Spleen (tissue), 11 donors: ENCODE data around the gene MARCHF10. TPM values are rescaled to one million over a fixed set of nuclear protein-coding genes. Genes with fewer than 3 reads are reported as not detected.

Experiments used
- DNase-seq: peaks from one replicate; pipeline ENCODE4 v3.0.0-alpha.2; 2020
- H3K27ac ChIP-seq, 8 donors: fragments of 200-600 bp; sonication (generic) in 7 of 8; 1 replicate in 4 of 8; 2 replicates in 4 of 8; pipeline versions ENCODE4 v1.5.0 to v1.8.0; 2016 to 2021; ENCODE audit warnings: inconsistent platforms in 4 of 8, mild to moderate bottlenecking in 4 of 8, moderate library complexity in 1 of 8
- H3K27me3 ChIP-seq, 7 donors: fragments of 200-600 bp; sonication (generic) in 6 of 7; replicated peaks in 1 of 7; 1 replicate in 4 of 7; 2 replicates in 3 of 7; pipeline versions ENCODE4 v1.5.0 to v1.8.0; 2016 to 2021; ENCODE audit warnings: inconsistent platforms in 3 of 7, mild to moderate bottlenecking in 1 of 7
- H3K36me3 ChIP-seq, 6 donors: fragments of 200-600 bp; sonication (generic) in 5 of 6; 1 replicate in 4 of 6; 2 replicates in 2 of 6; pipeline versions ENCODE4 v1.5.0 to v1.8.0; 2016 to 2021; ENCODE audit warnings: inconsistent platforms in 2 of 6
- H3K4me1 ChIP-seq, 6 donors: fragments of 200-600 bp; sonication (generic) in 5 of 6; 1 replicate in 3 of 6; 2 replicates in 3 of 6; pipeline versions ENCODE4 v1.5.0 to v1.8.0; 2016 to 2021; ENCODE audit warnings: inconsistent platforms in 3 of 6
- H3K4me3 ChIP-seq, 8 donors: fragments of 200-600 bp; sonication (generic) in 7 of 8; 1 replicate in 4 of 8; 2 replicates in 4 of 8; pipeline versions ENCODE4 v1.5.0 to v1.8.0; 2016 to 2021; ENCODE audit warnings: inconsistent platforms in 4 of 8, mild to moderate bottlenecking in 4 of 8, moderate library complexity in 2 of 8
- H3K9me3 ChIP-seq, 8 donors: fragments of 200-600 bp; sonication (generic) in 7 of 8; 1 replicate in 4 of 8; 2 replicates in 4 of 8; pipeline versions ENCODE4 v1.5.0 to v1.8.0; 2016 to 2021; ENCODE audit warnings: inconsistent platforms in 4 of 8
- CTCF ChIP-seq, 11 experiments: fragments of 200-600 bp in 7 of 11; fragments of 450-650 bp in 4 of 11; sonication (generic) in 4 of 11; IDR thresholded peaks in 8 of 11; conservative IDR thresholded peaks in 3 of 11; 1 replicate in 7 of 11; 2 replicates in 4 of 11; pipeline versions ENCODE4 v1.4.0 to v1.8.0; 2016 to 2021; ENCODE audit warnings: antibody characterized with exemption in 11 of 11, inconsistent platforms in 4 of 11, mild to moderate bottlenecking in 1 of 11
- POLR2A ChIP-seq, 3 donors: fragments of 450-650 bp; IDR thresholded peaks; one replicate each; pipeline ENCODE4 v1.5.1; 2017; ENCODE audit warnings: antibody characterized with exemption in 3 of 3, mild to moderate bottlenecking in 1 of 3
- POLR2AphosphoS5 ChIP-seq, 3 donors: sonication (generic); formaldehyde crosslinking; IDR thresholded peaks; one replicate each; pipeline ENCODE4 v1.5.1; 2017; ENCODE audit warnings: antibody characterized with exemption in 3 of 3
- WGBS, 5 donors: extraction: QIAGEN DNeasy Blood & Tissue Kit in 3 of 5; methylation state at CpG; one replicate each; pipeline versions ENCODE4 v1.1.5 to v1.1.7; 2013 to 2018; 5-methylcytosine and 5-hydroxymethylcytosine counted together
- intact Hi-C: fragments of 100-400 bp; cut with DNase I; formaldehyde crosslinking; loops from one replicate; pipeline ENCODE4 v1.15.0; 2023; ENCODE audit warnings: low total_unique reads
- polyA plus RNA-seq, 3 donors: library from polyadenylated mRNA; stranded (reverse); fragments of 200-250 nt; gene quantifications; one replicate each; pipeline ENCODE4 v1.2.1, GENCODE V29; 2013
- total RNA-seq, 7 donors: library from RNA; depleted of rRNA in 3 of 7; stranded (reverse); fragments of >200 nt in 3 of 7; fragmentation: NEBNext Ultra II Directional in 4 of 7; extraction: Animal tissue kit (Norgen Biotek cat#: 25700) in 4 of 7; gene quantifications; one replicate each; pipeline versions ENCODE4 v1.1.0 to v1.2.1, GENCODE V29; 2016 to 2021
- donor health status: healthy with polysubstance abuse.
- donor health status: DM: no; HTN: no; CAD: no; lungs with moderate emphysema.
- donor health status: DM: no; HTN: no; CAD: no.
- donor health status: Bipolar disorder and iron deficiency.
- donor health status: healthy.
- donor health status: DM: no; HTN: no; CAD: no.
- donor health status: DM: yes; HTN: yes; CAD: no.

MARCHF10 gene
- total and polyA plus RNA-seq, 10 donors: 0.15 to 0.32 (median 0.26) TPM; not detected in 7

- no peaks in the 10 kb centered on the region for H3K4me1 ChIP-seq
- no peak overlapping the region for H3K4me3 ChIP-seq
- WGBS, 5 donors: 89 to 95% (median 90%) methylated on average over 16 to 17 of the region's 17 CpGs
- intact Hi-C loops: no loop called here
- TF ChIP-seq POLR2AphosphoS5 (IDR thresholded peaks at IDR 0.05) (no peak), CTCF (IDR thresholded peaks at IDR 0.05 in 8 of 11, conservative IDR thresholded peaks at IDR 0.05 in 3 of 11) (no peak), POLR2A (IDR thresholded peaks at IDR 0.05) (no peak)
- no peaks in the 10 kb centered on the region for H3K27me3 ChIP-seq
- H3K27ac ChIP-seq: no peak overlapping the region
- no peak for DNase-seq
- H3K36me3 ChIP-seq: peaks cover 0 to 38% (median 0%) of the 10 kb centered on the region in 6 donors
- no peaks in the 10 kb centered on the region for H3K9me3 ChIP-seq
Measured at GRCh38 chr17:62681061-62681938, 126.8 kb downstream of the MARCHF10 start.

- Histone ChIP-seq H3K9me3 (no peaks in the 10 kb centered on the region), H3K27me3 (no peaks in the 10 kb centered on the region), H3K27ac (no peak overlapping the region), H3K4me3 (no peak overlapping the region), H3K36me3 (peaks cover 0 to 45% (median 0%) of the 10 kb centered on the region in 6 donors), H3K4me1 (no peaks in the 10 kb centered on the region)
- intact Hi-C loops: no loop called here
- DNase-seq: peak; percentile 51
- 87 to 94% (median 90%) methylated on average over 28 to 36 of the region's 36 CpGs for WGBS, 5 donors
- no peak for TF ChIP-seq POLR2AphosphoS5 (IDR thresholded peaks at IDR 0.05)
- no peak for TF ChIP-seq CTCF (IDR thresholded peaks at IDR 0.05 in 8 of 11, conservative IDR thresholded peaks at IDR 0.05 in 3 of 11)
- no peak for TF ChIP-seq POLR2A (IDR thresholded peaks at IDR 0.05)
Measured at GRCh38 chr17:62680541-62681052, 127.5 kb downstream of the MARCHF10 start.

GRCh38 chr17:62679866-62680377 is 128.2 kb downstream of the MARCHF10 start:
- Histone ChIP-seq H3K36me3 (peaks cover 0 to 49% (median 0%) of the 10 kb centered on the region in 6 donors), H3K4me3 (no peak overlapping the region), H3K27me3 (no peaks in the 10 kb centered on the region), H3K27ac (no peak overlapping the region), H3K9me3 (no peaks in the 10 kb centered on the region), H3K4me1 (no peaks in the 10 kb centered on the region)
- no peak for DNase-seq
- intact Hi-C loops: no loop called here
- WGBS, 5 donors: 90 to 97% (median 93%) methylated on average over 29 to 37 of the region's 37 CpGs
- TF ChIP-seq CTCF (IDR thresholded peaks at IDR 0.05 in 8 of 11, conservative IDR thresholded peaks at IDR 0.05 in 3 of 11) (no peak), POLR2AphosphoS5 (IDR thresholded peaks at IDR 0.05) (no peak), POLR2A (IDR thresholded peaks at IDR 0.05) (no peak)
